Stimulated activated CD8-positive, alpha-beta memory T cell treated with anti-CD3 and anti-CD28 coated beads, Interleukin-15, amount 100 ng/mL, for 1 hour (primary cell): ENCODE measurements around the gene ACAA1.
"Not testable (repeated sequence)": the region's sequence is repeated elsewhere in the genome, so short reads cannot be mapped to it uniquely, and the experiment has no call there.

Experiments
- DNase-seq: peaks from one replicate; pipeline ENCODE4 v3.0.0-alpha.2; 2020; ENCODE audit warnings: low read depth

Gene ACAA1

GRCh38 chr3:38134517-38135143 lies 2.3 kb downstream of the ACAA1 start:
- not testable (repeated sequence) for DNase-seq

- DNase-seq, result no peak
Observed at GRCh38 chr3:38133557-38134405, 3.1 kb downstream of the ACAA1 start.

- DNase-seq, result no peak
Observed at GRCh38 chr3:38133209-38133556, 3.7 kb downstream of the ACAA1 start.

- DNase-seq, result no peak
Observed at GRCh38 chr3:38131621-38132369, 5.1 kb downstream of the ACAA1 start.

- DNase-seq, result no peak
Observed at GRCh38 chr3:38130631-38131065, 6.3 kb downstream of the ACAA1 start.

- DNase-seq, result no peak
Observed at GRCh38 chr3:38129058-38129457, 7.9 kb downstream of the ACAA1 start.

- DNase-seq, result no peak
Observed at GRCh38 chr3:38128303-38128655, 8.6 kb downstream of the ACAA1 start.

- no peak for DNase-seq
Observed at GRCh38 chr3:38127611-38128302, 9.2 kb downstream of the ACAA1 start.

GRCh38 chr3:38126121-38126892 lies 10.6 kb downstream of the ACAA1 start:
- no peak for DNase-seq

- DNase-seq, result no peak
Observed at GRCh38 chr3:38125305-38126120, 11.4 kb downstream of the ACAA1 start.

GRCh38 chr3:38124324-38125122 lies 12.4 kb downstream of the ACAA1 start:
- DNase-seq, result no peak

- DNase-seq, result no peak
Observed at GRCh38 chr3:38122712-38123290, 14.1 kb downstream of the ACAA1 start.

GRCh38 chr3:38121832-38122461 lies 15.0 kb downstream of the ACAA1 start:
- no peak for DNase-seq

GRCh38 chr3:38121451-38121831 lies 15.5 kb downstream of the ACAA1 start:
- DNase-seq, result no peak

GRCh38 chr3:38120693-38121450 lies 16.1 kb downstream of the ACAA1 start:
- no peak for DNase-seq

GRCh38 chr3:38119821-38120692 lies 16.9 kb downstream of the ACAA1 start:
- no peak for DNase-seq

- no peak for DNase-seq
Observed at GRCh38 chr3:38119248-38119544, 17.7 kb downstream of the ACAA1 start.
